ENCODE data around the gene EDARADD.

Gene EDARADD

DNA sequence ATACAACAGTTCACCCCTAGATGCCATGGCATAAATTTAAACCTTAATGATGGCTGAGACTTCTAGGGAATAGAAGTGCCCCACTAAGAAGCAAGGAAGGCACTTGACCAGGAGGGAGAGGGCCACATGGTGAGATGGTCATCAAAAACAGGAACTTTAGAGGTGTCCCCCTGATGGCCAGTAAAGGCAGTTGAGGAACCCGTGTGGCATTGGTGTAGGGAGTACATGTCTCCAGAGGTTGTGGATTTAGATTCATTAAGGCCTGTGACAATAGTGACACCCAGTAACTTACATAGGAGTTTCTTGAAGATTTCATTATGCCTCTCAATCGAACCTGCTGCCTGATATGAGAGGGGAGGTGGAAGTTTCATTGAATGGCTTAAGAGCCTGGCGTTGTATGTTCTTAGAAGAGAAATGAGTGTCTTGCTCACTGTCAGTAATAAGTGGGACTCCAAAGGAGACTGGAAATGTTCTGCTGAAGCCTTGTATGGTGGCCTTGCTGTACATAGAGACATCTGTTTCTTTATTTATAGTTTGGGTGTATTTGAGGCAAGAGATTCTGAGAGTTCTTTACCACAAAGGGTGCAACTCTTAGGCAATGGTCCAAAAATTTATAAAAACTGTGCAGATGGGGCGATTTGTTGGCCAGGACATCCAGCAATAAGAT is 27.9 kb downstream of the EDARADD start:
- no peak for DNase-seq
- no peak overlapping the region for H3K4me3 ChIP-seq (ENCODE audit: insufficient read depth in 1 of 2, low read depth in 1 of 2, low read length in 2 of 2)
- no peak overlapping the region for H3K4me2 ChIP-seq (ENCODE audit: low read length, poor library complexity, severe bottlenecking)
- H3K36me3 ChIP-seq (ENCODE audit: control insufficient read depth in 1 of 2, insufficient read depth in 2 of 2, low read depth in 1 of 2, low read length in 2 of 2), result no peaks in the 10 kb centered on the region
- H3K18ac ChIP-seq (ENCODE audit: low read depth in 1 of 2, low read length in 2 of 2), result no peak overlapping the region
- H2AK5ac ChIP-seq (ENCODE audit: low read length, severe bottlenecking), result no peak overlapping the region
- no peak overlapping the region for H3K27ac ChIP-seq (ENCODE audit: low read length, poor library complexity, severe bottlenecking)
- 66% methylated on average over 4 of the region's 4 CpGs for WGBS
- H2BK5ac ChIP-seq (ENCODE audit: low read depth, low read length, poor library complexity, severe bottlenecking), result no peak overlapping the region
- peaks cover 7% of the 10 kb centered on the region for H3K4me1 ChIP-seq (ENCODE audit: control insufficient read depth, insufficient read depth, low read depth, low read length)
- no peak overlapping the region for H3K4ac ChIP-seq (ENCODE audit: low read depth in 1 of 2, low read length in 2 of 2)
- H4K8ac ChIP-seq (ENCODE audit: low read length), result no peak overlapping the region
- no peak overlapping the region for H3K23ac ChIP-seq (ENCODE audit: low read length in 2 of 2)
- no peak overlapping the region for H2BK15ac ChIP-seq (ENCODE audit: low read depth, poor library complexity, severe bottlenecking)
- H3K79me1 ChIP-seq (replicated peaks; ENCODE audit: low read length, poor library complexity, severe bottlenecking), result no peaks in the 10 kb centered on the region
- H3K9me3 ChIP-seq (ENCODE audit: control insufficient read depth, low read length), result no peaks in the 10 kb centered on the region
- no peaks in the 10 kb centered on the region for H3K27me3 ChIP-seq (ENCODE audit: control insufficient read depth in 1 of 2, insufficient read depth in 1 of 2, low read length in 2 of 2)
- no peak overlapping the region for H3K9ac ChIP-seq (ENCODE audit: low read length)
- no peak overlapping the region for H2AFZ ChIP-seq (ENCODE audit: low read depth, low read length)
- H3K14ac ChIP-seq (ENCODE audit: low read length in 2 of 2), result no peak overlapping the region
- no peak overlapping the region for H2BK12ac ChIP-seq (ENCODE audit: low read length in 2 of 2)
- H4K91ac ChIP-seq (ENCODE audit: low read length), result no peak overlapping the region
- no peak overlapping the region for H2BK120ac ChIP-seq (ENCODE audit: low read depth, low read length)

DNA sequence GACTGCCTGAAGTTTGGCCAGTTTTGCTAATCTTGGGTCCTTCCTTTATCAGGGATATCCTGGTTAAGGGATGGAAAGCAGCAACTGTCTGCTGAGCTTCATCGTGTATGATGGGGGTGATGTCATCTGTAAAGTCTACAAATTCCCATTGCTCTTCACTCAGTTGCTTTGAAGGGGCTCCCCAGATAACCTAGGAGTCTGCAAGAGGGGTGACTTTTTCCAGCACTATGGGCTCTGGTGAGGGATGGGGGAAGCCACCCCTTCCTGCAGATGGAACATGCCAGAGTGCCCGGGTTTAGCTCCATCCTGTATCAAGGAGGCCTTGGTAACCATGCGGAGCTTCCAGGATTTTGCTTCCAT is 28.4 kb downstream of the EDARADD start:
- Histone ChIP-seq H3K4me3 (ENCODE audit: insufficient read depth in 1 of 2, low read depth in 1 of 2, low read length in 2 of 2) (no peak overlapping the region), H3K9ac (ENCODE audit: low read length) (no peak overlapping the region), H2AK5ac (ENCODE audit: low read length, severe bottlenecking) (no peak overlapping the region), H3K4ac (ENCODE audit: low read depth in 1 of 2, low read length in 2 of 2) (no peak overlapping the region), H3K36me3 (ENCODE audit: control insufficient read depth in 1 of 2, insufficient read depth in 2 of 2, low read depth in 1 of 2, low read length in 2 of 2) (no peaks in the 10 kb centered on the region), H3K14ac (ENCODE audit: low read length in 2 of 2) (no peak overlapping the region), H3K27ac (ENCODE audit: low read length, poor library complexity, severe bottlenecking) (no peak overlapping the region), H2BK120ac (ENCODE audit: low read depth, low read length) (no peak overlapping the region), H3K4me1 (ENCODE audit: control insufficient read depth, insufficient read depth, low read depth, low read length) (peaks cover 7% of the 10 kb centered on the region), H3K23ac (ENCODE audit: low read length in 2 of 2) (no peak overlapping the region), H4K91ac (ENCODE audit: low read length) (no peak overlapping the region), H2BK12ac (ENCODE audit: low read length in 2 of 2) (no peak overlapping the region), H3K27me3 (ENCODE audit: control insufficient read depth in 1 of 2, insufficient read depth in 1 of 2, low read length in 2 of 2) (no peaks in the 10 kb centered on the region), H2AFZ (ENCODE audit: low read depth, low read length) (no peak overlapping the region), H4K8ac (ENCODE audit: low read length) (no peak overlapping the region), H3K18ac (ENCODE audit: low read depth in 1 of 2, low read length in 2 of 2) (no peak overlapping the region), H3K9me3 (ENCODE audit: control insufficient read depth, low read length) (no peaks in the 10 kb centered on the region), H3K4me2 (ENCODE audit: low read length, poor library complexity, severe bottlenecking) (no peak overlapping the region), H2BK15ac (ENCODE audit: low read depth, poor library complexity, severe bottlenecking) (no peak overlapping the region), H2BK5ac (ENCODE audit: low read depth, low read length, poor library complexity, severe bottlenecking) (no peak overlapping the region), H3K79me1 (replicated peaks; ENCODE audit: low read length, poor library complexity, severe bottlenecking) (no peaks in the 10 kb centered on the region)
- no peak for DNase-seq
- WGBS, result 98% methylated on average over 3 of the region's 3 CpGs

DNA sequence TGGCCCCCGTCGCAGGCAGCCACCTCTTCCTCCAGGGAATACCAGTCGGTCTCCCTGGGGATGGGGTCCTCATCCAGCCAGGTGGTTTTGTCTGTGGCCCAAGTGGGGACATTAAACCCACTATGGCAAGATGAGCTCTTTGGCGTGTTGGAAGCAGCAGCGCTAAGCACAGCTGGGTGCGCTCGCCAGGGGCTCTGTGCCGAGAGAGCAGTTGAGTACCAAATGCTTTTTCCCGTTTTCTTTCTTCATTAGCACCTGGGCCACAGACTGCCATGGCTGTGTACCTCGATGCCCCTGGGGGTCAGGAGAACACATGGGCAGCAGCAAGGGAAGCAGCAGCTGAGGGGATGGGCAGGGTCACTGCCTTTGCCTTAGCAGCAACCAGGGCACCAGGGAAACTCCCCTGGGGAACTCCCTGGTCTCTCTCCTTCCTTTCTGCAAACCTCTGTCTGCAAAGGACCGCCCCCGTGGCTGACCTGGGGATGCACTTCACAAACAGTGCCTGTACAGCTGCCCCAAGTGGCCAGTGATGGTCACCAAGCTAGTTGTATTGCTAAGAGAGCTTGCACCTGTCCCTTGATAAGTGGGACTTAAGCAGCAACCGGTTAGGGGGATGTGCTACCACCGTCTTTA is 31.1 kb downstream of the EDARADD start:
- no peaks in the 10 kb centered on the region for H3K9me3 ChIP-seq (ENCODE audit: control insufficient read depth, low read length)
- no peak overlapping the region for H4K91ac ChIP-seq (ENCODE audit: low read length)
- H3K36me3 ChIP-seq (ENCODE audit: control insufficient read depth in 1 of 2, insufficient read depth in 2 of 2, low read depth in 1 of 2, low read length in 2 of 2), result no peaks in the 10 kb centered on the region
- 85% methylated on average over 14 of the region's 14 CpGs for WGBS
- no peak overlapping the region for H2BK15ac ChIP-seq (ENCODE audit: low read depth, poor library complexity, severe bottlenecking)
- H2AFZ ChIP-seq (ENCODE audit: low read depth, low read length), result no peak overlapping the region
- H3K23ac ChIP-seq (ENCODE audit: low read length in 2 of 2), result no peak overlapping the region
- H3K27me3 ChIP-seq (ENCODE audit: control insufficient read depth in 1 of 2, insufficient read depth in 1 of 2, low read length in 2 of 2), result no peaks in the 10 kb centered on the region
- H2BK120ac ChIP-seq (ENCODE audit: low read depth, low read length), result no peak overlapping the region
- H3K18ac ChIP-seq (ENCODE audit: low read depth in 1 of 2, low read length in 2 of 2), result no peak overlapping the region
- H2AK5ac ChIP-seq (ENCODE audit: low read length, severe bottlenecking), result no peak overlapping the region
- H3K4me2 ChIP-seq (ENCODE audit: low read length, poor library complexity, severe bottlenecking), result no peak overlapping the region
- no peaks in the 10 kb centered on the region for H3K79me1 ChIP-seq (replicated peaks; ENCODE audit: low read length, poor library complexity, severe bottlenecking)
- H3K27ac ChIP-seq (ENCODE audit: low read length, poor library complexity, severe bottlenecking), result no peak overlapping the region
- DNase-seq, result no peak
- no peak overlapping the region for H3K14ac ChIP-seq (ENCODE audit: low read length in 2 of 2)
- H3K4ac ChIP-seq (ENCODE audit: low read depth in 1 of 2, low read length in 2 of 2), result no peak overlapping the region
- H3K9ac ChIP-seq (ENCODE audit: low read length), result no peak overlapping the region
- H2BK5ac ChIP-seq (ENCODE audit: low read depth, low read length, poor library complexity, severe bottlenecking), result no peak overlapping the region
- H2BK12ac ChIP-seq (ENCODE audit: low read length in 2 of 2), result no peak overlapping the region
- peaks cover 7% of the 10 kb centered on the region for H3K4me1 ChIP-seq (ENCODE audit: control insufficient read depth, insufficient read depth, low read depth, low read length)
- H3K4me3 ChIP-seq (ENCODE audit: insufficient read depth in 1 of 2, low read depth in 1 of 2, low read length in 2 of 2), result no peak overlapping the region
- H4K8ac ChIP-seq (ENCODE audit: low read length), result no peak overlapping the region

DNA sequence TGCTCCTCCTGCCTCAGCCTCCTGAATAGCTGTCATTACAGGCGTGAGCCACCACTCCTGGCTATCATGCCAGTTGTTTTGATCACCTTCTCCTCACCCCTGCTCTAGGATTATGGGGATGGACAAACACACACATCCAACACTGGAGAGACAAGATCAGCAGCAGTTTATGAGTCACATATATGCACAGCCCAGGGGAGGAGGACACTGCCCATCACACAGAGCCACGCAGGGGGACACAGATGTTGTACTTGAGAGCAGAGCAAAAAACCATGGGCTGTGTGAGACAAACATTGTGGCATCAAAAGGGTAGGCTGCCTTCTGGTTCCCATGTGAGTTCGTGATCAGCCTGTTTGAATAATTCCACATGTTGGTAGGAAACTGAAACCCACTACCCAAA is 32.1 kb downstream of the EDARADD start:
- no peak overlapping the region for H2BK12ac ChIP-seq (ENCODE audit: low read length in 2 of 2)
- H3K9me3 ChIP-seq (ENCODE audit: control insufficient read depth, low read length), result no peaks in the 10 kb centered on the region
- H4K91ac ChIP-seq (ENCODE audit: low read length), result no peak overlapping the region
- no peak overlapping the region for H3K14ac ChIP-seq (ENCODE audit: low read length in 2 of 2)
- H3K4ac ChIP-seq (ENCODE audit: low read depth in 1 of 2, low read length in 2 of 2), result no peak overlapping the region
- H2BK120ac ChIP-seq (ENCODE audit: low read depth, low read length), result no peak overlapping the region
- H4K8ac ChIP-seq (ENCODE audit: low read length), result no peak overlapping the region
- H3K79me1 ChIP-seq (replicated peaks; ENCODE audit: low read length, poor library complexity, severe bottlenecking), result no peaks in the 10 kb centered on the region
- no peak overlapping the region for H3K23ac ChIP-seq (ENCODE audit: low read length in 2 of 2)
- H2BK5ac ChIP-seq (ENCODE audit: low read depth, low read length, poor library complexity, severe bottlenecking), result no peak overlapping the region
- H3K4me3 ChIP-seq (ENCODE audit: insufficient read depth in 1 of 2, low read depth in 1 of 2, low read length in 2 of 2), result no peak overlapping the region
- H3K4me2 ChIP-seq (ENCODE audit: low read length, poor library complexity, severe bottlenecking), result no peak overlapping the region
- H3K9ac ChIP-seq (ENCODE audit: low read length), result no peak overlapping the region
- no peak overlapping the region for H3K18ac ChIP-seq (ENCODE audit: low read depth in 1 of 2, low read length in 2 of 2)
- no peaks in the 10 kb centered on the region for H3K36me3 ChIP-seq (ENCODE audit: control insufficient read depth in 1 of 2, insufficient read depth in 2 of 2, low read depth in 1 of 2, low read length in 2 of 2)
- no peak for DNase-seq
- H3K27me3 ChIP-seq (ENCODE audit: control insufficient read depth in 1 of 2, insufficient read depth in 1 of 2, low read length in 2 of 2), result no peaks in the 10 kb centered on the region
- H2AFZ ChIP-seq (ENCODE audit: low read depth, low read length), result no peak overlapping the region
- H3K4me1 ChIP-seq (ENCODE audit: control insufficient read depth, insufficient read depth, low read depth, low read length), result peaks cover 3% of the 10 kb centered on the region
- H3K27ac ChIP-seq (ENCODE audit: low read length, poor library complexity, severe bottlenecking), result no peak overlapping the region
- no peak overlapping the region for H2BK15ac ChIP-seq (ENCODE audit: low read depth, poor library complexity, severe bottlenecking)
- 89% methylated on average over 3 of the region's 3 CpGs for WGBS
- no peak overlapping the region for H2AK5ac ChIP-seq (ENCODE audit: low read length, severe bottlenecking)
